Right lobe of liver (tissue), 4 donors: ENCODE results near the gene CEP83.

Source experiments
- CTCF ChIP-seq, 4 donors: fragments of 200-600 bp in 3 of 4; fragments of 450-650 bp in 1 of 4; IDR thresholded peaks; one replicate each; pipeline versions ENCODE4 v1.5.1 to v1.8.0; 2016 to 2022; ENCODE audit warnings: antibody characterized with exemption in 4 of 4, mild to moderate bottlenecking in 2 of 4
- POLR2A ChIP-seq: fragments of 450-650 bp; IDR thresholded peaks from one replicate; pipeline ENCODE4 v1.6.1; 2017; ENCODE audit warnings: antibody characterized with exemption, mild to moderate bottlenecking
- donor health status: DM: no; HTN: no; CAD: no.
- donor health status: DM: no; HTN: no; CAD: no.
- donor health status: DM: no; HTN: yes; CAD: no.

DNA sequence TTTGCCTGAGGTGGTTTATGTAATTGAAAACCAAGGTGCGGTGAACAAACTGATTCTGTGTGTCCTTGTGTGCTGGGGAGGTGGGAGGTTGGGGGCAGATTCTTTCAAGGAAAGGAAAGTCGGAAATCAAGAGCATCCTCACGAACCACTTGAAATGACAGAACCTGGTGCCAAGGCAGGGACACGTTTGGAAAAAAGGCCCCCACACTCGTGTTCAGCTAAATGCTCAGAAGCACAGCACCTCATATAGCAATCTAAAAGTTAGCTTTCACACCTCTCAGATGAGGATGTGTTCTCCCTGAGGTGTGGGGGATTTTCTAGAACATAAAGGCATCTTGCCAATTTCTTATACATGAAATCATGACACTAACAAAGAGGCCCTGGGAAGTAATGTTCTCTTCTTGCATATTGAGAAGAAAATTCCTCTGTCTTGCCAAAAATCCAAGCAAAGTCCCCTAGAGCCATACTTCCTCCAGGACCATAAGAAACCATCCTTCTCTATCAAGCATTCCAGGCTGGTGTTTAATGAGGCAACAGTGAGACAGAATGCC lies 191.7 kb downstream of the CEP83 start:
- no peak for TF ChIP-seq CTCF (IDR thresholded peaks at IDR 0.05)
- no peak for TF ChIP-seq POLR2A
